HG02943 (cell line): Measurements from ENCODE around the gene CBX8.

ENCODE experiments used
- ATAC-seq: cut with Tn5 transposase; IDR thresholded peaks from one replicate; pipeline ENCODE4 v1.9.1; 2021; ENCODE audit warnings: mild to moderate bottlenecking, low read depth, moderate library complexity; ENCODE audit not compliant: unreplicated experiment

CBX8 gene

GRCh38 chr17:79795795-79796443, 958 bp downstream of the CBX8 start:
- no peak for ATAC-seq

- no peak for ATAC-seq
These were observed 2.0 kb downstream of the CBX8 start for GRCh38 chr17:79794659-79795511.

- no peak for ATAC-seq
These were observed 3.0 kb downstream of the CBX8 start for GRCh38 chr17:79793924-79794304.

GRCh38 chr17:79792984-79793923, 3.6 kb downstream of the CBX8 start:
- no peak for ATAC-seq

GRCh38 chr17:79792341-79792871, 4.5 kb downstream of the CBX8 start:
- ATAC-seq = no peak

GRCh38 chr17:79791735-79792161, 5.1 kb downstream of the CBX8 start:
- no peak for ATAC-seq

- no peak for ATAC-seq
These were observed 5.8 kb downstream of the CBX8 start for GRCh38 chr17:79790805-79791734.

- ATAC-seq = no peak
These were observed 6.7 kb downstream of the CBX8 start for GRCh38 chr17:79789943-79790804.

- no peak for ATAC-seq
These were observed 7.6 kb downstream of the CBX8 start for GRCh38 chr17:79788989-79789942.

GRCh38 chr17:79788455-79788854, 8.4 kb downstream of the CBX8 start:
- no peak for ATAC-seq

GRCh38 chr17:79786930-79787643, 9.8 kb downstream of the CBX8 start:
- ATAC-seq = no peak

GRCh38 chr17:79785900-79786810, 10.7 kb downstream of the CBX8 start:
- no peak for ATAC-seq

GRCh38 chr17:79785017-79785899, 11.6 kb downstream of the CBX8 start:
- ATAC-seq = no peak

GRCh38 chr17:79784353-79785016, 12.4 kb downstream of the CBX8 start:
- ATAC-seq = no peak
